Spleen (tissue), 7 donors: ENCODE results near the gene CMSS1.

Experiments used
- POLR2A ChIP-seq, 3 donors: fragments of 450-650 bp; IDR thresholded peaks; one replicate each; pipeline ENCODE4 v1.5.1; 2017; ENCODE audit warnings: antibody characterized with exemption in 3 of 3, mild to moderate bottlenecking in 1 of 3
- TF ChIP-seq, protein P1 (sequence below), 11 experiments: fragments of 200-600 bp in 7 of 11; fragments of 450-650 bp in 4 of 11; sonication (generic) in 4 of 11; IDR thresholded peaks in 8 of 11; conservative IDR thresholded peaks in 3 of 11; 1 replicate in 7 of 11; 2 replicates in 4 of 11; pipeline versions ENCODE4 v1.4.0 to v1.8.0; 2016 to 2021; ENCODE audit warnings: antibody characterized with exemption in 11 of 11, inconsistent platforms in 4 of 11, mild to moderate bottlenecking in 1 of 11
- donor health status: DM: no; HTN: no; CAD: no; lungs with moderate emphysema.
- donor health status: DM: no; HTN: no; CAD: no.
- donor health status: DM: no; HTN: no; CAD: no.

DNA sequence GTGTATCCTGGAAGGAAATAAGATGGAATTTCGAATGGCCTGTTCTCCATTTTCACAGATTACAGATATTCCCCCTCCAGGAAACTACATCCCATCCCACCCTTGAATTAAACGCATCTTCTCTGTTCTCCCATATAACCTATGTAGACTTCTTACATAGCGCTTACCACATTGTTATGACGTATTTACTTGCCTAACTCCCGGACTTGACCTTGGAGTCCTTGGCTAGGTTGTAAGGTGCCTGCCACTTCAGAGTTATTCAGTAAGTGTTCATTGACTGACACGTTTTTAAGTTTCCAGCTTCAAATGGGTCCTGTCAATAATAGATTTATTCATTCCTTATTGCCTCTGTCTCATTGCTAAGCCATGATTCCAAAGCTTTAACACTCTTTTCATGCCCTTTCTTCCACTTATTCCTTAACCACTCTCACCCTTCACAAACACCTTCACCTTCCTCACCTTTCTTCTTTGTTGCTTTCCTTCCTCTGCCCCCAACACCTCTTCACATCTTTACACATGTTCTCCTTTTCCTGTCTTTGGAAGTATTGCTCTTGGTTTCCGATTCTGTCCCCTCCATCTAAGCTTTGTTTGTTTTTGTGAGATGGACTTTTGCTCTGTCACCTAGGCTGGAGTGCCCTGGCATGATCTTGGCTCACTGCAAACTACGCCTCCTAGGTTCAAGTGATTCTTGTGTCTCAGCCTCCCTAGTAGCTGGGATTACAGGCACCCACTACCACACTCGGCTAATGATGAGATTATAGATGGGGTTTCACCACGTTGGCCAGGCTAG, 138.3 kb downstream of the CMSS1 start:
- TF ChIP-seq, protein P1, sequence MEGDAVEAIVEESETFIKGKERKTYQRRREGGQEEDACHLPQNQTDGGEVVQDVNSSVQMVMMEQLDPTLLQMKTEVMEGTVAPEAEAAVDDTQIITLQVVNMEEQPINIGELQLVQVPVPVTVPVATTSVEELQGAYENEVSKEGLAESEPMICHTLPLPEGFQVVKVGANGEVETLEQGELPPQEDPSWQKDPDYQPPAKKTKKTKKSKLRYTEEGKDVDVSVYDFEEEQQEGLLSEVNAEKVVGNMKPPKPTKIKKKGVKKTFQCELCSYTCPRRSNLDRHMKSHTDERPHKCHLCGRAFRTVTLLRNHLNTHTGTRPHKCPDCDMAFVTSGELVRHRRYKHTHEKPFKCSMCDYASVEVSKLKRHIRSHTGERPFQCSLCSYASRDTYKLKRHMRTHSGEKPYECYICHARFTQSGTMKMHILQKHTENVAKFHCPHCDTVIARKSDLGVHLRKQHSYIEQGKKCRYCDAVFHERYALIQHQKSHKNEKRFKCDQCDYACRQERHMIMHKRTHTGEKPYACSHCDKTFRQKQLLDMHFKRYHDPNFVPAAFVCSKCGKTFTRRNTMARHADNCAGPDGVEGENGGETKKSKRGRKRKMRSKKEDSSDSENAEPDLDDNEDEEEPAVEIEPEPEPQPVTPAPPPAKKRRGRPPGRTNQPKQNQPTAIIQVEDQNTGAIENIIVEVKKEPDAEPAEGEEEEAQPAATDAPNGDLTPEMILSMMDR (IDR thresholded peaks at IDR 0.05 in 8 of 11, conservative IDR thresholded peaks at IDR 0.05 in 3 of 11) = no peak
- no peak for TF ChIP-seq POLR2A (IDR thresholded peaks at IDR 0.05)
